Measurements from ENCODE around the gene FBXW10B.
"Not testable (repeated sequence)": the region's sequence is repeated elsewhere in the genome, so short reads cannot be mapped to it uniquely, and the experiment has no call there.

DNA sequence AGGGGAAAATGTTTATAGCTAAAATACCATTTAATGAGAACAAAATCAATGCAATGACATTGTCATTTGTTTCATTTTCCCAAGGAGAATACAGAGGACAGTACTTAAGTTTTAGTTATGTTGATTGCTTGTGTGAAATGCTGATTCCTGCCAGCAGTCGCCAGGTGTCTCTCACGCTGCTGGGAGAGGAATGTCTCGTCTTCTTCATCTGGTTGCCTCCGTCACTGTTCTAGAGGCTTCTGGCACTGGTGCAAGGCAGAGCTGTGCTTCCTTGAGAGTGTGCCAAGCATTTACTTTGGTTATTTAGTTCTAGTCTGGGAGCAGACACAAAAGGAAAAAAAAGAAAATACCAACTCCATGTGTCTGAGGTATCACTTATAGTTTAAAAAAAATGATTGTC is 45.6 kb downstream of the FBXW10B start:
- TF ChIP-seq POLR2A, CTCF, EP300 (IDR thresholded peaks at IDR 0.05): not testable (repeated sequence)
